Hepatocyte (in vitro differentiated cells): ENCODE results near the gene AGPS.
"Not testable (repeated sequence)": the region's sequence is repeated elsewhere in the genome, so short reads cannot be mapped to it uniquely, and the experiment has no call there.

ENCODE experiments used
- CTCF ChIP-seq: fragments of 200-600 bp; sonication (generic); IDR thresholded peaks from 2 replicates; pipeline ENCODE4 v1.5.1; 2016; ENCODE audit warnings: antibody characterized with exemption, mild to moderate bottlenecking; ENCODE audit not compliant: poor library complexity
- EZH2 ChIP-seq: fragments of 200-600 bp; sonication (generic); IDR thresholded peaks from 2 replicates; pipeline ENCODE4 v1.6.1; 2016; ENCODE audit warnings: antibody characterized with exemption, mild to moderate bottlenecking, borderline replicate concordance
- EZH2phosphoT487 ChIP-seq: fragments of 200-600 bp; sonication (generic); IDR thresholded peaks from one replicate; pipeline ENCODE4 v1.6.1; 2018; ENCODE audit warnings: antibody characterized with exemption, mild to moderate bottlenecking, low read depth, moderate library complexity; ENCODE audit not compliant: unreplicated experiment, severe bottlenecking

GRCh38 chr2:177424620-177425019, 32.0 kb downstream of the AGPS start:
- not testable (repeated sequence) for TF ChIP-seq EZH2, CTCF, EZH2phosphoT487
